ENCODE data around the gene GPR87.

GRCh38 chr3:151307583-151308488 is 8.8 kb downstream of the GPR87 start:
- TF ChIP-seq CTCF (conservative IDR thresholded peaks at IDR 0.05; ENCODE audit: low read depth, low read length) (no peak), EZH2 (IDR thresholded peaks at IDR 0.05; ENCODE audit: borderline replicate concordance, low read depth, low read length, poor library complexity, severe bottlenecking) (no peak)
